Heart left ventricle (tissue), 13 donors: ENCODE measurements around the gene KCTD17.

Source experiments
- POLR2A ChIP-seq, 2 donors: fragments of 450-650 bp; IDR thresholded peaks; one replicate each; pipeline ENCODE4 v1.6.1; 2017; ENCODE audit warnings: antibody characterized with exemption in 2 of 2, mild to moderate bottlenecking in 2 of 2, moderate library complexity in 2 of 2
- TF ChIP-seq, protein P1 (sequence below), 12 donors: fragments of 200-600 bp; sonication (generic) in 4 of 12; IDR thresholded peaks; one replicate each; pipeline versions ENCODE4 v1.5.0 to v1.8.0; 2018 to 2022; ENCODE audit warnings: antibody characterized with exemption in 12 of 12, mild to moderate bottlenecking in 5 of 12
- donor health status: ischemic (EF 13 %, LVEDD 7.1; RV severe dilation, severe dysfunction).
- donor health status: DM: no; HTN: yes; CAD: no.
- donor health status: DM: no; HTN: no; CAD: no.
- donor health status: ischemic (EF 25% LVEDD 6.9; RV normal size, moderate dysfunction).
- donor health status: ischemic (EF 25% LVEDD 5.7; RV mildly dilated, moderate dysfunction).
- donor health status: ischemic (EF 35%, LVEDD 5.7; RV mildly dilated, moderate dysfunction).
- donor health status: nonischemic (EF 11% LVEDD 7.7; RV severe dilation, severe dysfunction).
- donor health status: DM: yes; HTN: yes; CAD: no.
- donor health status: PGD.
- donor health status: ischemic (EF 29% LVEDD 5.4; RV normal size, mild dysfunction).
- donor health status: nonischemic (EF 23%, LVEDD 6.1; RV moderate dilation, normal function).

DNA sequence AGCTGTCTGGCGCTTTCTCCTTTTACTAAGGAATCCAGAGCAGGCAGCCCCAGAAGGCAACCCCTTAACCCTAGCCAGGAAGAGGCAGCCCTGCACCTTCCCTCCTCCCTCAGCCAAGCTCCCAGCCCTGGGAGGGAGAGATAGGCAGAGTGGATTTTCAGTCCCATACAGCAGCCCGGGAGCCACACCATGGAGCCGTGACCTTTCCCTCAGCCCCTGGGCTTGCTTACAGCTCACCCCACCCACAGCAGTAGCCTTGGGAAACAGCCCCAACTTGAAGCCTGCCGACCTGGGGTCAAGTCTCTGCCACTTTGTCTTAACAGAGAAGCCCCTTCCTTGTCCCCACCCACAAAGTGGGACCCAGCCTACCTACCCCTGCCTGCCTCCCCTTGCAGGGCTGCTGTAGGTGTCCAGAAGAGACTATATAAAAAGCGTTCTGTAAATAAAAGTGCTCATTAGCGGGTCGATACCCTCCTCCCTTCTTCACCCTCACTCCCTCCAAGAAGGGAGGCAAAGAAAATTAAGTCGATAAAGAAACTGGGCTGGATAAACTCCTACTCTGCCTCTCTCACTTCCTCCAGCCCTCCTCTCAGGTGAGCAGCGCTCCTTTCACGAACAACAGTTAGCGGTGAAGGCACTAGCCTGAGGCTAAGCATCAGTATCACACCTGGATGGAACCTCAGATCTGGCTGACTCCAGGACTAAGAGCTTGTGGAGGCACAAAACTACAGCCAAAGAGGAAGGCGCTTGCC is 36.5 kb upstream of the KCTD17 start:
- TF ChIP-seq POLR2A (IDR thresholded peaks at IDR 0.05): no peak
- TF ChIP-seq, protein P1, sequence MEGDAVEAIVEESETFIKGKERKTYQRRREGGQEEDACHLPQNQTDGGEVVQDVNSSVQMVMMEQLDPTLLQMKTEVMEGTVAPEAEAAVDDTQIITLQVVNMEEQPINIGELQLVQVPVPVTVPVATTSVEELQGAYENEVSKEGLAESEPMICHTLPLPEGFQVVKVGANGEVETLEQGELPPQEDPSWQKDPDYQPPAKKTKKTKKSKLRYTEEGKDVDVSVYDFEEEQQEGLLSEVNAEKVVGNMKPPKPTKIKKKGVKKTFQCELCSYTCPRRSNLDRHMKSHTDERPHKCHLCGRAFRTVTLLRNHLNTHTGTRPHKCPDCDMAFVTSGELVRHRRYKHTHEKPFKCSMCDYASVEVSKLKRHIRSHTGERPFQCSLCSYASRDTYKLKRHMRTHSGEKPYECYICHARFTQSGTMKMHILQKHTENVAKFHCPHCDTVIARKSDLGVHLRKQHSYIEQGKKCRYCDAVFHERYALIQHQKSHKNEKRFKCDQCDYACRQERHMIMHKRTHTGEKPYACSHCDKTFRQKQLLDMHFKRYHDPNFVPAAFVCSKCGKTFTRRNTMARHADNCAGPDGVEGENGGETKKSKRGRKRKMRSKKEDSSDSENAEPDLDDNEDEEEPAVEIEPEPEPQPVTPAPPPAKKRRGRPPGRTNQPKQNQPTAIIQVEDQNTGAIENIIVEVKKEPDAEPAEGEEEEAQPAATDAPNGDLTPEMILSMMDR (IDR thresholded peaks at IDR 0.05): no peak
